GM13976 (cell line): Measurements from ENCODE around the gene TIAM1.

Experiments
- DNase-seq: peaks from one replicate; pipeline ENCODE4 v3.0.0; 2012; ENCODE audit warnings: low spot score
- in situ Hi-C: fragments of 300-500 bp; cut with MboI; formaldehyde crosslinking; loops from one replicate; pipeline ENCODE4 v1.12.0; 2022; ENCODE audit warnings: low sequenced_read_pairs, mixed read lengths, inconsistent platforms; ENCODE audit not compliant: unreplicated experiment
- TF ChIP-seq, protein P1 (sequence below): IDR thresholded peaks from 2 replicates; pipeline ENCODE4 v1.5.1; 2012; ENCODE audit warnings: borderline replicate concordance, mild to moderate bottlenecking; ENCODE audit not compliant: insufficient read depth; ENCODE audit errors: extremely low read depth, missing control alignments, control extremely low read depth

Gene TIAM1

GRCh38 chr21:31151156-31152045 is 192.7 kb downstream of the TIAM1 start:
- in situ Hi-C loops, result no loop called here
- TF ChIP-seq, protein P1, sequence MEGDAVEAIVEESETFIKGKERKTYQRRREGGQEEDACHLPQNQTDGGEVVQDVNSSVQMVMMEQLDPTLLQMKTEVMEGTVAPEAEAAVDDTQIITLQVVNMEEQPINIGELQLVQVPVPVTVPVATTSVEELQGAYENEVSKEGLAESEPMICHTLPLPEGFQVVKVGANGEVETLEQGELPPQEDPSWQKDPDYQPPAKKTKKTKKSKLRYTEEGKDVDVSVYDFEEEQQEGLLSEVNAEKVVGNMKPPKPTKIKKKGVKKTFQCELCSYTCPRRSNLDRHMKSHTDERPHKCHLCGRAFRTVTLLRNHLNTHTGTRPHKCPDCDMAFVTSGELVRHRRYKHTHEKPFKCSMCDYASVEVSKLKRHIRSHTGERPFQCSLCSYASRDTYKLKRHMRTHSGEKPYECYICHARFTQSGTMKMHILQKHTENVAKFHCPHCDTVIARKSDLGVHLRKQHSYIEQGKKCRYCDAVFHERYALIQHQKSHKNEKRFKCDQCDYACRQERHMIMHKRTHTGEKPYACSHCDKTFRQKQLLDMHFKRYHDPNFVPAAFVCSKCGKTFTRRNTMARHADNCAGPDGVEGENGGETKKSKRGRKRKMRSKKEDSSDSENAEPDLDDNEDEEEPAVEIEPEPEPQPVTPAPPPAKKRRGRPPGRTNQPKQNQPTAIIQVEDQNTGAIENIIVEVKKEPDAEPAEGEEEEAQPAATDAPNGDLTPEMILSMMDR, result no peak
- DNase-seq, result no peak

- in situ Hi-C loops, result no loop called here
- TF ChIP-seq, protein P1, result no peak
- no peak for DNase-seq
Measured at GRCh38 chr21:31145274-31145673, 198.8 kb downstream of the TIAM1 start.

DNA sequence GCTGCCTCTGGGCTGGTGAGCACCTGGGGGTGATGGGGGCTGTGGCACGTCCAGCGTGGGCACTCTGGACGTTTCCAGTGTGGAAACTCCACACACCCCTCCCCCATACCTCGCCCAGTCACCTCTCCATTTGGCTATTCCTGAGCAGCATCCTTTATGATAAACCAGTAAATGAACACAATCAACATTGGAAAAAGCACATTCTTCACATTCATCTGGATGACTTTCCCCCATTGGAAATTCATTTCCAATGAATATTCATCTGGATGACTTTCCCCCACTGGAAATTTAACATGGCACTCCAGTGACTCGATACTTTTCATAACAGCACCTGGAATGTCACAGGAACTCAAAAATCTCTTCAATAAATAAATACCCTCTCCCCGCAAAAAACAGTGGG is 201.0 kb downstream of the TIAM1 start:
- in situ Hi-C loops, result no loop called here
- TF ChIP-seq, protein P1, result no peak
- DNase-seq, result no peak

DNA sequence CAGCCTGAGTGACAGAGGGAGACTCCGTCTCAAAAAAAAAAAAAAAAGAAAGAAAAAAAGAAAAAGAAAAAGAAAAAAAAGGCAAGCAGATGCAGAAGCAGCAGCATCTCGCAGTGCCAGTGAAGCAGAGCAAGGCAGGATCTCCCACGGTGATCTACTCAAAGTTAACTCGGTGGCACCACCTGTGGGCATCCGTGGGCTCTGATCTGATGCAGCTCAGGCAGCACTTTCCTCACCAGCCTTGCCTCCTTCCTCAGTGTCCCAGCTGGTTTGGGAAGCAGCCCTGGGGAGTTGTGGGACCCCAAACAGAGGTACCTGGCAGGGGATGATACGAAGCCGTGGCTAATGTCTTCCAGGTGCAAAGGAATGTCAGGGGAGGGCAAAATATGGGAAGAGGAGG is 201.5 kb downstream of the TIAM1 start:
- no peak for DNase-seq
- in situ Hi-C loops, result no loop called here
- TF ChIP-seq, protein P1, result no peak

GRCh38 chr21:31141389-31142000 is 202.6 kb downstream of the TIAM1 start:
- in situ Hi-C loops, result no loop called here
- DNase-seq, result no peak
- TF ChIP-seq, protein P1, result no peak

DNA sequence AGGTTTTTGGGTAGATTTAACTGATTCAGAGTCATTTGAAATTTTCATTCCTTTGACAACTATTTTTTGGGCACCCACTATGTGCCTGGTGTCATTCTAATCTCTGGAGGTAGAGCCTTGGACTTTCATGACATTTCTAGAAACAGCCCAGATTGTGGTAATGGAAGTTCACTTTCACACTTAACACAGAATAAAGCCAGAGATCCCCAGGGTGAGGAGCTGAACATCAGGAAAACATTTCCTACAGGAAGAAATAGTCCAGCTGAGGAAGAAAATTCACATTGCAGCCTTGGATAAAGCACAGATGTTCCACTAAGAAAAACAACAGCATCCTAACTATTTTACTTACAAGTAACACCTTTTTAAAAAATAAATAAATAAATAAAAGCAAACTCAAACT is 203.4 kb downstream of the TIAM1 start:
- no peak for DNase-seq
- TF ChIP-seq, protein P1, result no peak
- in situ Hi-C loops, result no loop called here

DNA sequence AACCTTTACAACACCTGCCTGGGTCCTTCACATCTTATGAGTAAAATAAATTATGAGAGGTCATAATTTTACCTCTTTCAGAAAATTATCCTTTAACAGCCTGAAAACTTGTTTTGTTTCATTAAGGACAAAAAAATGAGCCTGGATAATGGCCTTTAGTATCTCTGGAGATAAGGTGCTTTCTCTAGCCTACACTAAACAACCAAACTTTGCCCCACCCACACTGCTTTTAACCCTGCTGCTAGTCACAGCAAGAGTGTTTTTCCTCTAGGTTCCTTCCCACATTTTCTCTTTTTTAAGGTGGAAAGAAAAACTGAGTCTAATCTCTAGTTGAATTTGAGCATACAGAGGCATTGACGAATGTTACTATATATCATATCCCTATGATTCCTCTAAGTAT is 204.0 kb downstream of the TIAM1 start:
- TF ChIP-seq, protein P1, result no peak
- no peak for DNase-seq
- in situ Hi-C loops, result no loop called here
